ENCODE results near the gene CIDEA. TPM values are rescaled to one million over a fixed set of nuclear protein-coding genes. Genes with fewer than 3 reads are reported as not detected.

The CIDEA gene
- polyA plus RNA-seq, 3 donors, result not detected

- Mint-ChIP-seq H3K4me1 (no peaks in the 10 kb centered on the region), H3K4me3 (no peak overlapping the region), H3K36me3 (no peaks in the 10 kb centered on the region), H3K9me3 (no peaks in the 10 kb centered on the region), H3K27ac (no peak overlapping the region), H3K27me3 (ENCODE audit: low read depth in 3 of 3) (peaks cover 2 to 18% (median 13%) of the 10 kb centered on the region in 3 donors)
- H3K4me3 ChIP-seq (replicated peaks in 1 of 3; ENCODE audit: low read depth in 2 of 3, low read length in 3 of 3), result no peak overlapping the region
- H3K27me3 ChIP-seq (ENCODE audit: control insufficient read depth in 2 of 2, insufficient read depth in 2 of 2, low read length in 2 of 2), result no peaks in the 10 kb centered on the region
- H3K9me3 ChIP-seq (replicated peaks in 1 of 2; ENCODE audit: control insufficient read depth in 1 of 2, insufficient read depth in 1 of 2, low read length in 2 of 2), result no peaks in the 10 kb centered on the region
- no peaks in the 10 kb centered on the region for H3K4me1 ChIP-seq (ENCODE audit: control insufficient read depth in 1 of 2, insufficient read depth in 2 of 2, low read length in 2 of 2)
- H3K9ac ChIP-seq (ENCODE audit: insufficient read depth, low read length, poor library complexity, severe bottlenecking), result no peak overlapping the region
- no CpG with 5 or more reads among the region's 2 CpGs for WGBS (ENCODE audit: insufficient coverage)
- H4K20me1 ChIP-seq (ENCODE audit: insufficient read depth, low read length), result no peaks in the 10 kb centered on the region
- H3K27ac ChIP-seq (ENCODE audit: low read depth in 1 of 2, low read length in 2 of 2), result no peak overlapping the region
- no peak overlapping the region for H3K4me2 ChIP-seq (replicated peaks; ENCODE audit: extremely low read depth, low read length, poor library complexity, severe bottlenecking)
- H3K36me3 ChIP-seq (replicated peaks in 1 of 2; ENCODE audit: control insufficient read depth in 1 of 2, insufficient read depth in 2 of 2, low read length in 2 of 2), result no peaks in the 10 kb centered on the region
- TF ChIP-seq CTCF (IDR thresholded peaks at IDR 0.05), result no peak
- intact Hi-C loops (cut with micrococcal nuclease), result no loop called here
- no peaks in the 10 kb centered on the region for H3K79me2 ChIP-seq (ENCODE audit: insufficient read depth, low read length)
- no peak overlapping the region for H2AFZ ChIP-seq (ENCODE audit: insufficient read depth, low read depth, low read length, poor library complexity, severe bottlenecking)
- no peak for DNase-seq
Measured at GRCh38 chr18:12264864-12265263, 10.7 kb downstream of the CIDEA start.

GRCh38 chr18:12271376-12272235 lies 17.4 kb downstream of the CIDEA start:
- TF ChIP-seq CTCF (IDR thresholded peaks at IDR 0.05), result peak; percentile 64
- Mint-ChIP-seq H3K36me3 (no peaks in the 10 kb centered on the region), H3K9me3 (no peaks in the 10 kb centered on the region), H3K4me1 (peaks cover 2% of the 10 kb centered on the region), H3K4me3 (peak overlapping the region; percentile 72 to 82), H3K27me3 (ENCODE audit: low read depth in 3 of 3) (peaks cover 4 to 27% (median 10%) of the 10 kb centered on the region in 3 donors), H3K27ac (no peak overlapping the region)
- Histone ChIP-seq H3K9me3 (replicated peaks in 1 of 2; ENCODE audit: control insufficient read depth in 1 of 2, insufficient read depth in 1 of 2, low read length in 2 of 2) (no peaks in the 10 kb centered on the region), H3K9ac (ENCODE audit: insufficient read depth, low read length, poor library complexity, severe bottlenecking) (peak overlapping the region; percentile 27), H3K4me2 (replicated peaks; ENCODE audit: extremely low read depth, low read length, poor library complexity, severe bottlenecking) (peak overlapping the region; percentile 76), H4K20me1 (ENCODE audit: insufficient read depth, low read length) (no peaks in the 10 kb centered on the region), H3K36me3 (replicated peaks in 1 of 2; ENCODE audit: control insufficient read depth in 1 of 2, insufficient read depth in 2 of 2, low read length in 2 of 2) (no peaks in the 10 kb centered on the region), H3K4me1 (ENCODE audit: control insufficient read depth in 1 of 2, insufficient read depth in 2 of 2, low read length in 2 of 2) (peaks cover 0 to 5% of the 10 kb centered on the region in 2 donors), H2AFZ (ENCODE audit: insufficient read depth, low read depth, low read length, poor library complexity, severe bottlenecking) (peak overlapping the region; percentile 80), H3K4me3 (replicated peaks in 1 of 3; ENCODE audit: low read depth in 2 of 3, low read length in 3 of 3) (peak overlapping the region; percentile 7 to 68 (median 14)), H3K79me2 (ENCODE audit: insufficient read depth, low read length) (no peaks in the 10 kb centered on the region), H3K27ac (ENCODE audit: low read depth in 1 of 2, low read length in 2 of 2) (no peak overlapping the region), H3K27me3 (ENCODE audit: control insufficient read depth in 2 of 2, insufficient read depth in 2 of 2, low read length in 2 of 2) (no peaks in the 10 kb centered on the region)
- DNase-seq, result peak; percentile 18 to 48 (median 38)
- intact Hi-C loops (cut with micrococcal nuclease), result no loop called here
- 23% methylated on average over 40 of the region's 51 CpGs for WGBS (ENCODE audit: insufficient coverage)

Data from CD14-positive monocyte (primary cell).